ENCODE data around the gene PIN1.

The PIN1 gene

GRCh38 chr19:9857076-9857721 is 22.1 kb downstream of the PIN1 start:
- no peak for DNase-seq (ENCODE audit: low read depth)

- no peak for DNase-seq (ENCODE audit: low read depth)
Observed at GRCh38 chr19:9857920-9858746, 23.0 kb downstream of the PIN1 start.

- DNase-seq (ENCODE audit: low read depth), result no peak
Observed at GRCh38 chr19:9858766-9859165, 23.6 kb downstream of the PIN1 start.

- DNase-seq (ENCODE audit: low read depth), result no peak
Observed at GRCh38 chr19:9860407-9860806, 25.3 kb downstream of the PIN1 start.

GRCh38 chr19:9861503-9861902 is 26.4 kb downstream of the PIN1 start:
- DNase-seq (ENCODE audit: low read depth), result no peak

- DNase-seq (ENCODE audit: low read depth), result no peak
Observed at GRCh38 chr19:9862938-9863337, 27.8 kb downstream of the PIN1 start.

GRCh38 chr19:9863759-9864158 is 28.6 kb downstream of the PIN1 start:
- no peak for DNase-seq (ENCODE audit: low read depth)

- peak; percentile 24 for DNase-seq (ENCODE audit: low read depth)
Observed at GRCh38 chr19:9865732-9866501, 30.8 kb downstream of the PIN1 start.

- DNase-seq (ENCODE audit: low read depth), result no peak
Observed at GRCh38 chr19:9868983-9869617, 34.0 kb downstream of the PIN1 start.

- no peak for DNase-seq (ENCODE audit: low read depth)
Observed at GRCh38 chr19:9871626-9872338, 36.7 kb downstream of the PIN1 start.

- DNase-seq (ENCODE audit: low read depth), result no peak
Observed at GRCh38 chr19:9872618-9873242, 37.6 kb downstream of the PIN1 start.

- DNase-seq (ENCODE audit: low read depth), result no peak
Observed at GRCh38 chr19:9875031-9875627, 40.0 kb downstream of the PIN1 start.

GRCh38 chr19:9875796-9876195 is 40.7 kb downstream of the PIN1 start:
- DNase-seq (ENCODE audit: low read depth), result no peak

- DNase-seq (ENCODE audit: low read depth), result no peak
Observed at GRCh38 chr19:9877780-9878510, 42.8 kb downstream of the PIN1 start.

- no peak for DNase-seq (ENCODE audit: low read depth)
Observed at GRCh38 chr19:9878511-9879196, 43.5 kb downstream of the PIN1 start.

GRCh38 chr19:9881720-9882119 is 46.6 kb downstream of the PIN1 start:
- no peak for DNase-seq (ENCODE audit: low read depth)

GRCh38 chr19:9883231-9883758 is 48.2 kb downstream of the PIN1 start:
- DNase-seq (ENCODE audit: low read depth), result no peak

GRCh38 chr19:9883764-9884163 is 48.6 kb downstream of the PIN1 start:
- DNase-seq (ENCODE audit: low read depth), result no peak

- DNase-seq (ENCODE audit: low read depth), result no peak
Observed at GRCh38 chr19:9885077-9885552, 50.0 kb downstream of the PIN1 start.
